Activated CD8-positive, alpha-beta T cell treated with anti-CD3 and anti-CD28 coated beads for 36 hours (primary cell): ENCODE results near the gene THOC7. TPM values are rescaled to one million over a fixed set of nuclear protein-coding genes. Genes with fewer than 3 reads are reported as not detected.

Source experiments
- ATAC-seq: fragments of 200-7000 bp; cut with Tn5 transposase; one replicate; pipeline ENCODE4 v1.10.0; 2021; ENCODE audit warnings: mild to moderate bottlenecking, moderate library complexity
- CTCF ChIA-PET: fragments of 350-600 bp; sonication (Branson Sonifier 250); formaldehyde crosslinking; loops from one replicate; lab custom pipeline; 2021; ENCODE audit warnings: antibody characterized with exemption; lab: Charles Lee
- POLR2A ChIA-PET: fragments of 350-600 bp; sonication (Branson Sonifier 250); formaldehyde crosslinking; loops from one replicate; lab custom pipeline; 2021; ENCODE audit warnings: antibody characterized with exemption; lab: Charles Lee
- DNase-seq: peaks from one replicate; pipeline ENCODE4 v3.0.0-alpha.2; 2020
- H3K27ac Mint-ChIP-seq: one replicate; pipeline ENCODE4 v1.8.0; 2021; ENCODE audit warnings: mild to moderate bottlenecking, mixed read lengths
- H3K27me3 Mint-ChIP-seq: one replicate; pipeline ENCODE4 v1.8.0; 2021; ENCODE audit warnings: mixed read lengths
- H3K36me3 Mint-ChIP-seq: one replicate; pipeline ENCODE4 v1.8.0; 2021; ENCODE audit warnings: low read depth, mixed read lengths
- H3K4me1 Mint-ChIP-seq: one replicate; pipeline ENCODE4 v1.8.0; 2021; ENCODE audit warnings: low read depth, mixed read lengths
- H3K4me3 Mint-ChIP-seq: one replicate; pipeline ENCODE4 v1.8.0; 2021; ENCODE audit warnings: mild to moderate bottlenecking, moderate library complexity, mixed read lengths
- H3K9me3 Mint-ChIP-seq: one replicate; pipeline ENCODE4 v1.8.0; 2021; ENCODE audit warnings: mixed read lengths
- intact Hi-C: fragments of 100-400 bp; cut with micrococcal nuclease; formaldehyde crosslinking; loops from one replicate; pipeline ENCODE4 v1.10.0; 2022
- total RNA-seq, 2 experiments: library from RNA; stranded (reverse); gene quantifications; one replicate each; pipeline ENCODE4 v1.2.3, GENCODE V29; 2021
- TF ChIP-seq, protein P1 (sequence below): fragments of 200-600 bp; IDR thresholded peaks from one replicate; pipeline ENCODE4 v1.8.0; 2022; ENCODE audit warnings: antibody characterized with exemption, mild to moderate bottlenecking

THOC7 gene
- total RNA-seq, 2 experiments from 2014 or later, result 85.0 to 85.5 TPM

DNA sequence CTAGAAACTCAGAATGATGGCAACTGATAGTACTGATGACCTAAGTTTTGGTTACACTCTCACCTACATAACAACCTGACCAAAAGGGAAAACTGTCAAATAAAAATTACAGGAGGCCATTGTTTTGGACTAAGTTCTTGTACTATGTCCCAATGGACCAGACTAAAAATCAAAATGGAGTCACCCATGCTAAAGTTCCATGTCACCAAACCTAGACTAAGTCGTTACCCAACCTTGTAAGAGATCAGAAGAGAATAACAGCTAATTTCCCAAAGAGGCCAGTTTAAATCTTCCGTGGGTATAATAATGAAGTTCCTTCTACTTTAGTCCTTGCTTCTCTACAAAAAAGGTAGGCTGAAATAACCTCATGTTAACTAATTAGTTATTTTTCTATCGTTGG is 12.3 kb downstream of the THOC7 start:
- Mint-ChIP-seq H3K4me1 (peaks cover 11% of the 10 kb centered on the region), H3K27ac (no peak overlapping the region), H3K27me3 (no peaks in the 10 kb centered on the region), H3K9me3 (no peaks in the 10 kb centered on the region), H3K4me3 (no peak overlapping the region), H3K36me3 (peaks cover 9% of the 10 kb centered on the region)
- intact Hi-C loops, result no loop called here
- TF ChIP-seq, protein P1, sequence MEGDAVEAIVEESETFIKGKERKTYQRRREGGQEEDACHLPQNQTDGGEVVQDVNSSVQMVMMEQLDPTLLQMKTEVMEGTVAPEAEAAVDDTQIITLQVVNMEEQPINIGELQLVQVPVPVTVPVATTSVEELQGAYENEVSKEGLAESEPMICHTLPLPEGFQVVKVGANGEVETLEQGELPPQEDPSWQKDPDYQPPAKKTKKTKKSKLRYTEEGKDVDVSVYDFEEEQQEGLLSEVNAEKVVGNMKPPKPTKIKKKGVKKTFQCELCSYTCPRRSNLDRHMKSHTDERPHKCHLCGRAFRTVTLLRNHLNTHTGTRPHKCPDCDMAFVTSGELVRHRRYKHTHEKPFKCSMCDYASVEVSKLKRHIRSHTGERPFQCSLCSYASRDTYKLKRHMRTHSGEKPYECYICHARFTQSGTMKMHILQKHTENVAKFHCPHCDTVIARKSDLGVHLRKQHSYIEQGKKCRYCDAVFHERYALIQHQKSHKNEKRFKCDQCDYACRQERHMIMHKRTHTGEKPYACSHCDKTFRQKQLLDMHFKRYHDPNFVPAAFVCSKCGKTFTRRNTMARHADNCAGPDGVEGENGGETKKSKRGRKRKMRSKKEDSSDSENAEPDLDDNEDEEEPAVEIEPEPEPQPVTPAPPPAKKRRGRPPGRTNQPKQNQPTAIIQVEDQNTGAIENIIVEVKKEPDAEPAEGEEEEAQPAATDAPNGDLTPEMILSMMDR, result no peak
- DNase-seq, result no peak
- CTCF ChIA-PET, result interaction anchor here (2.0 kb wide), 1 partner anchor 33 kb away, joined by 7 read pairs; the partner anchor contains the start of gene C3orf49
- ATAC-seq, result no peak
- POLR2A ChIA-PET, result interaction anchor here (1.0 kb wide), 1 partner anchor 12 kb away, joined by 6 read pairs; the partner anchor contains the start of genes ATXN7 and THOC7

GRCh38 chr3:63849175-63849574 is 14.4 kb downstream of the THOC7 start:
- intact Hi-C loops, result no loop called here
- Mint-ChIP-seq H3K27ac (no peak overlapping the region), H3K4me1 (peaks cover 4% of the 10 kb centered on the region), H3K27me3 (no peaks in the 10 kb centered on the region), H3K4me3 (no peak overlapping the region), H3K9me3 (no peaks in the 10 kb centered on the region), H3K36me3 (peaks cover 13% of the 10 kb centered on the region)
- ChIA-PET CTCF (no interaction called here), POLR2A (no interaction called here)
- ATAC-seq (no peak), DNase-seq (no peak)
- TF ChIP-seq, protein P1, result no peak

GRCh38 chr3:63847718-63848450 is 15.7 kb downstream of the THOC7 start:
- ChIA-PET POLR2A (no interaction called here), CTCF (no interaction called here)
- peaks cover 6% of the 10 kb centered on the region for H3K4me1 Mint-ChIP-seq
- TF ChIP-seq, protein P1, result no peak
- ATAC-seq (no peak), DNase-seq (no peak)
- H3K27me3 Mint-ChIP-seq, result no peaks in the 10 kb centered on the region
- intact Hi-C loops, result no loop called here
- H3K36me3 Mint-ChIP-seq, result peaks cover 17% of the 10 kb centered on the region
- H3K4me3 Mint-ChIP-seq, result no peak overlapping the region
- peaks cover 3% of the 10 kb centered on the region for H3K9me3 Mint-ChIP-seq
- no peak overlapping the region for H3K27ac Mint-ChIP-seq

DNA sequence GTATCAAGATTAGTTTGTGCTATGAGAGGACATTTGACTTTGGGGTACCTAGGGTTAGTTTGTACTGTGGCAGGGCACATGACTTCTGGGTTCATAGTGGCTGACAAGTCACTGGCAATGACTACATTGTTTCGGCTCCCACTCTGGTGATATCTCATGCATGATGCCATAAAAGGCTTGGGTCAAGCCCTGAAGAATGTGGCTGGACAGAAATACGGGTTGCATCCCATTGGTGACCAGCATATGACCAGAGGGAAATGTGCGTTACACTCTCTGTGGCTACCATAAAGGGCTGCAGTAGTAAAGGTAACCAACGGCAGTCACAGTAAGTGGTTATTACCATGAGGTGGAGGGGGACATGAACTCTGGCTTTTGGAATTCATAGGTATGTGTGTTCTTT is 18.4 kb downstream of the THOC7 start:
- no peak for ATAC-seq
- H3K9me3 Mint-ChIP-seq, result peaks cover 4% of the 10 kb centered on the region
- CTCF ChIA-PET, result interaction anchor here (1.0 kb wide), 1 partner anchor 27 kb away, joined by 3 read pairs; no protein-coding TSS in a partner anchor

DNA sequence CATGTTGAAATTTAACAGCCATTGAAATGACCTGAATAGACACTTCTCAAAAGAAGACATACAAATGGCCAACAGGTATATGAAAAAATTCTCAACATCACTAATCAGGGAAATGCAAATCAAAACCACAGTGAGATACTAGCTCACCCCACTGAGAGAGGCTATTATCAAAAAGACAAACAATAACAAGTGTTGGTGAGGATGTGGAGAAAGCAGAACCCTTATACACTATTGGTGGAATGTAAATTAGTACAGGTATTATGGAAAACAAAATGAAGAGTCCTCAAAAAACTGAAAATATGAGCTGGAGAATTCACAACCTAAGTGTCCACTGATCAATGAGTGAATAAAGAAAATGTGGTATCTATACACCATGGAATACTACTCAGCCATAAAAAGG is 21.5 kb downstream of the THOC7 start:
- peaks cover 4% of the 10 kb centered on the region for H3K9me3 Mint-ChIP-seq
- DNase-seq (no peak), ATAC-seq (no peak)
- no peak overlapping the region for H3K27ac Mint-ChIP-seq
- intact Hi-C loops, result no loop called here
- H3K27me3 Mint-ChIP-seq, result no peaks in the 10 kb centered on the region
- H3K36me3 Mint-ChIP-seq, result peaks cover 12% of the 10 kb centered on the region
- TF ChIP-seq, protein P1, result no peak
- peaks cover 6% of the 10 kb centered on the region for H3K4me1 Mint-ChIP-seq
- CTCF ChIA-PET, result interaction anchor here (1.6 kb wide), 1 partner anchor 24 kb away, joined by 4 read pairs; no protein-coding TSS in a partner anchor
- H3K4me3 Mint-ChIP-seq, result no peak overlapping the region
- POLR2A ChIA-PET, result no interaction called here

More for the DNA sequence above, 18.4 kb downstream of the THOC7 start:
- intact Hi-C loops, result no loop called here
- Mint-ChIP-seq H3K27me3 (no peaks in the 10 kb centered on the region), H3K4me3 (no peak overlapping the region), H3K27ac (no peak overlapping the region), H3K4me1 (peaks cover 6% of the 10 kb centered on the region), H3K36me3 (peaks cover 10% of the 10 kb centered on the region)
- TF ChIP-seq, protein P1, result no peak
- POLR2A ChIA-PET, result no interaction called here
- no peak for DNase-seq
